Vagina (tissue), 2 donors: ENCODE results near the gene P2RX7.

ENCODE experiments used
- CTCF ChIP-seq, 3 experiments: fragments of 450-650 bp in 2 of 3; fragments of 200-600 bp in 1 of 3; sonication (generic) in 1 of 3; IDR thresholded peaks; one replicate each; pipeline ENCODE4 v1.5.1; 2017 to 2019; ENCODE audit warnings: antibody characterized with exemption in 3 of 3, mild to moderate bottlenecking in 2 of 3, moderate library complexity in 2 of 3
- POLR2A ChIP-seq, 2 donors: fragments of 450-650 bp; IDR thresholded peaks; one replicate each; pipeline ENCODE4 v1.6.1; 2017; ENCODE audit warnings: antibody characterized with exemption in 2 of 2, mild to moderate bottlenecking in 2 of 2, moderate library complexity in 2 of 2
- POLR2AphosphoS5 ChIP-seq, 2 donors: sonication (generic); formaldehyde crosslinking; IDR thresholded peaks; one replicate each; pipeline ENCODE4 v1.9.0; 2017; ENCODE audit warnings: antibody characterized with exemption in 2 of 2, mild to moderate bottlenecking in 2 of 2, low read depth in 1 of 2; ENCODE audit not compliant: insufficient read depth in 1 of 2

GRCh38 chr12:121184425-121184824 is 51.7 kb downstream of the P2RX7 start:
- TF ChIP-seq CTCF (IDR thresholded peaks at IDR 0.05) = no peak
- TF ChIP-seq POLR2A (IDR thresholded peaks at IDR 0.05) = no peak
- no peak for TF ChIP-seq POLR2AphosphoS5 (IDR thresholded peaks at IDR 0.05; ENCODE audit: insufficient read depth in 1 of 2, low read depth in 1 of 2)
